Measurements from ENCODE around the gene CHSY1.

DNA sequence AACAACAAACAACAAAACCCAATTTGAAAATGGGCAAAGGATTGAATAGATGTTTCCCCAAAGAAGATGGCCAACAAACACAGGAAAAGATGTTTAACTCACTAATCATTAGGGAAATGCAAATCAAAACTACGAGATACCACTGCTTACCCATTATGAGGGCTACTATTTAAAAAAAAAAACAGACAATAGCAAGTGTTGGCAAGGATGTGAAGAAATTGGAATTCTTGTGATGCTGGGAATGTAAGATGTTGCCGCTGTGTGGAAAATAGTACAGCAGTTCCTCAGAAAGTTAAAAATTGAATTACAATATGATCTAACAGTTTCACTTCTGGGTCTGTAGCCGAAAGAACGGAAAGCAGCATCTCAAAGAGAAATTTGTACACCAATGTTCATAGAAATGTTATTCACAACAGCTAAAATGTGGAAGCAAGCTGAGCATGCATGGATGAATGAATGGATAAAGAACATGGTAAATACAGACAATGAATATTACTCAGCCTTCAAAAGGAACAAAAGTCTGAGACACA, 121.9 kb downstream of the CHSY1 start:
- TF ChIP-seq FOXM1 (IDR thresholded peaks at IDR 0.05; ENCODE audit: borderline replicate concordance) (no peak), ELF4 (IDR thresholded peaks at IDR 0.05) (no peak), NFRKB (IDR thresholded peaks at IDR 0.05) (no peak), SUZ12 (IDR thresholded peaks at IDR 0.05) (no peak), L3MBTL2 (conservative IDR thresholded peaks at IDR 0.05) (no peak), SP1 (IDR thresholded peaks at IDR 0.05) (no peak)

All from HEK293T (cell line).